ENCODE measurements around the gene KRTAP4-16. TPM values are rescaled to one million over a fixed set of nuclear protein-coding genes. Genes with fewer than 3 reads are reported as not detected.

KRTAP4-16 gene
- total RNA-seq, 1 donor from 2014 or later, result not detected

Other genes with a start within 250 kb of the KRTAP4-16 start
- 4.6 TPM for gene KRT12, start 235.0 kb downstream of the KRTAP4-16 start, total RNA-seq (ENCODE audit: insufficient read depth, low replicate concordance)
- 3.4 TPM for gene KRT20, start 217.0 kb downstream of the KRTAP4-16 start, total RNA-seq (ENCODE audit: insufficient read depth, low replicate concordance)
- 24.3 TPM for gene KRT23, start 164.6 kb downstream of the KRTAP4-16 start, total RNA-seq (ENCODE audit: insufficient read depth, low replicate concordance)
- gene KRT39, start 135.3 kb downstream of the KRTAP4-16 start, total RNA-seq (ENCODE audit: insufficient read depth, low replicate concordance), result 2.4 TPM
- gene KRT40, start 117.9 kb downstream of the KRTAP4-16 start, total RNA-seq (ENCODE audit: insufficient read depth, low replicate concordance), result not detected
- not detected for gene KRTAP3-3, start 108.0 kb downstream of the KRTAP4-16 start, total RNA-seq (ENCODE audit: insufficient read depth, low replicate concordance)
- gene KRTAP3-2, start 102.3 kb downstream of the KRTAP4-16 start, total RNA-seq (ENCODE audit: insufficient read depth, low replicate concordance), result 31.1 TPM
- not detected for gene KRTAP3-1, start 93.1 kb downstream of the KRTAP4-16 start, total RNA-seq (ENCODE audit: insufficient read depth, low replicate concordance)
- not detected for gene KRTAP1-5, start 75.0 kb downstream of the KRTAP4-16 start, total RNA-seq (ENCODE audit: insufficient read depth, low replicate concordance)
- gene KRTAP1-4, start 72.0 kb downstream of the KRTAP4-16 start, total RNA-seq (ENCODE audit: insufficient read depth, low replicate concordance), result not detected
- not detected for gene KRTAP1-3, start 67.3 kb downstream of the KRTAP4-16 start, total RNA-seq (ENCODE audit: insufficient read depth, low replicate concordance)
- not detected for gene KRTAP1-1, start 60.8 kb downstream of the KRTAP4-16 start, total RNA-seq (ENCODE audit: insufficient read depth, low replicate concordance)
- gene KRTAP2-1, start 54.9 kb downstream of the KRTAP4-16 start, total RNA-seq (ENCODE audit: insufficient read depth, low replicate concordance), result not detected
- 8.4 TPM for gene KRTAP2-2, start 47.0 kb downstream of the KRTAP4-16 start, total RNA-seq (ENCODE audit: insufficient read depth, low replicate concordance)
- gene KRTAP2-3, start 42.1 kb downstream of the KRTAP4-16 start, total RNA-seq (ENCODE audit: insufficient read depth, low replicate concordance), result 20.5 TPM
- not detected for gene KRTAP2-4, start 36.3 kb downstream of the KRTAP4-16 start, total RNA-seq (ENCODE audit: insufficient read depth, low replicate concordance)
- not detected for gene KRTAP4-7, start 18.1 kb downstream of the KRTAP4-16 start, total RNA-seq (ENCODE audit: insufficient read depth, low replicate concordance)
- not detected for gene KRTAP4-8, start 4.1 kb downstream of the KRTAP4-16 start, total RNA-seq (ENCODE audit: insufficient read depth, low replicate concordance)
- not detected for gene KRTAP4-9, start 3.2 kb upstream of the KRTAP4-16 start, total RNA-seq (ENCODE audit: insufficient read depth, low replicate concordance)
- gene KRTAP4-11, start 16.2 kb upstream of the KRTAP4-16 start, total RNA-seq (ENCODE audit: insufficient read depth, low replicate concordance), result 3.4 TPM
- gene KRTAP4-12, start 22.0 kb upstream of the KRTAP4-16 start, total RNA-seq (ENCODE audit: insufficient read depth, low replicate concordance), result not detected
- 1.2 TPM for gene KRTAP4-6, start 38.3 kb upstream of the KRTAP4-16 start, total RNA-seq (ENCODE audit: insufficient read depth, low replicate concordance)
- 5.5 TPM for gene KRTAP4-5, start 47.6 kb upstream of the KRTAP4-16 start, total RNA-seq (ENCODE audit: insufficient read depth, low replicate concordance)
- 2.6 TPM for gene KRTAP4-4, start 58.5 kb upstream of the KRTAP4-16 start, total RNA-seq (ENCODE audit: insufficient read depth, low replicate concordance)
- gene KRTAP4-3, start 66.0 kb upstream of the KRTAP4-16 start, total RNA-seq (ENCODE audit: insufficient read depth, low replicate concordance), result 1.4 TPM
- not detected for gene KRTAP4-2, start 76.0 kb upstream of the KRTAP4-16 start, total RNA-seq (ENCODE audit: insufficient read depth, low replicate concordance)
- gene KRTAP4-1, start 82.7 kb upstream of the KRTAP4-16 start, total RNA-seq (ENCODE audit: insufficient read depth, low replicate concordance), result 1.9 TPM
- 1.4 TPM for gene KRTAP9-1, start 87.7 kb upstream of the KRTAP4-16 start, total RNA-seq (ENCODE audit: insufficient read depth, low replicate concordance)
- gene KRTAP9-2, start 124.4 kb upstream of the KRTAP4-16 start, total RNA-seq (ENCODE audit: insufficient read depth, low replicate concordance), result not detected
- not detected for gene KRTAP9-3, start 130.2 kb upstream of the KRTAP4-16 start, total RNA-seq (ENCODE audit: insufficient read depth, low replicate concordance)
- not detected for gene KRTAP9-8, start 135.8 kb upstream of the KRTAP4-16 start, total RNA-seq (ENCODE audit: insufficient read depth, low replicate concordance)
- gene KRTAP9-4, start 147.5 kb upstream of the KRTAP4-16 start, total RNA-seq (ENCODE audit: insufficient read depth, low replicate concordance), result 1.2 TPM
- gene KRTAP9-9, start 153.2 kb upstream of the KRTAP4-16 start, total RNA-seq (ENCODE audit: insufficient read depth, low replicate concordance), result not detected
- not detected for gene KRTAP9-6, start 163.2 kb upstream of the KRTAP4-16 start, total RNA-seq (ENCODE audit: insufficient read depth, low replicate concordance)
- gene KRTAP9-7, start 173.5 kb upstream of the KRTAP4-16 start, total RNA-seq (ENCODE audit: insufficient read depth, low replicate concordance), result not detected
- gene KRTAP29-1, start 200.6 kb upstream of the KRTAP4-16 start, total RNA-seq (ENCODE audit: insufficient read depth, low replicate concordance), result not detected
- gene KRTAP16-1, start 207.1 kb upstream of the KRTAP4-16 start, total RNA-seq (ENCODE audit: insufficient read depth, low replicate concordance), result not detected
- not detected for gene KRTAP17-1, start 213.5 kb upstream of the KRTAP4-16 start, total RNA-seq (ENCODE audit: insufficient read depth, low replicate concordance)
- 1.4 TPM for gene KRT33A, start 248.6 kb upstream of the KRTAP4-16 start, total RNA-seq (ENCODE audit: insufficient read depth, low replicate concordance)